Keratinocyte (primary cell): Measurements from ENCODE around the gene DHRS12. TPM values are rescaled to one million over a fixed set of nuclear protein-coding genes. Genes with fewer than 3 reads are reported as not detected.
A peak's percentile ranks its signal among the peaks of the same experiment; 100 is the strongest.

Experiments used
- DNase-seq: peaks from one replicate; pipeline ENCODE4 v3.0.0-alpha.2; 2011; ENCODE audit warnings: low read depth, missing footprints, low spot score
- FAIRE-seq: peaks from 2 replicates; lab custom pipeline; 2011; peaks lifted over from hg19 to GRCh38; lab: Jason Lieb, UNC
- H2AFZ ChIP-seq: 2 replicates; pipeline ENCODE4 v1.6.0; 2012; ENCODE audit warnings: low read length, control low read depth, inconsistent platforms; ENCODE audit not compliant: control insufficient read depth
- H3K27ac ChIP-seq: 2 replicates; pipeline ENCODE4 v1.5.1; 2011; ENCODE audit warnings: low read length; ENCODE audit not compliant: control insufficient read depth, insufficient read depth
- H3K27me3 ChIP-seq: 3 replicates; pipeline ENCODE4 v1.6.0; 2011; ENCODE audit warnings: low read length; ENCODE audit not compliant: control insufficient read depth, insufficient read depth; ENCODE audit errors: extremely low read depth
- H3K36me3 ChIP-seq, 2 experiments: 2 replicates in 1 of 2; 3 replicates in 1 of 2; pipeline ENCODE4 v1.5.1; 2011; ENCODE audit warnings: low read length in 2 of 2, mild to moderate bottlenecking in 1 of 2; ENCODE audit not compliant: control insufficient read depth in 2 of 2, insufficient read depth in 2 of 2; ENCODE audit errors: extremely low read depth in 1 of 2
- H3K4me1 ChIP-seq: 3 replicates; pipeline ENCODE4 v1.5.1; 2011; ENCODE audit warnings: low read length; ENCODE audit not compliant: control insufficient read depth, insufficient read depth; ENCODE audit errors: extremely low read depth
- H3K4me2 ChIP-seq: 3 replicates; pipeline ENCODE4 v1.6.0; 2011; ENCODE audit warnings: low read depth, low read length; ENCODE audit not compliant: control insufficient read depth, insufficient read depth; ENCODE audit errors: extremely low read depth
- H3K4me3 ChIP-seq, 3 experiments: fragments of 200-600 bp in 1 of 3; sonication (generic) in 1 of 3; 2 replicates in 2 of 3; 3 replicates in 1 of 3; pipeline ENCODE4 v1.5.1; 2011 to 2016; ENCODE audit warnings: low read length in 3 of 3, mild to moderate bottlenecking in 3 of 3, control low read depth in 2 of 3, inconsistent platforms in 1 of 3, low read depth in 1 of 3, mixed read lengths in 1 of 3, mixed run types in 1 of 3, moderate library complexity in 1 of 3; ENCODE audit not compliant: control insufficient read depth in 2 of 3, insufficient read depth in 2 of 3; ENCODE audit errors: extremely low read depth in 1 of 3
- H3K79me2 ChIP-seq: 2 replicates; pipeline ENCODE4 v1.6.0; 2012; ENCODE audit warnings: low read length; ENCODE audit not compliant: control insufficient read depth, insufficient read depth
- H3K9ac ChIP-seq: 3 replicates; pipeline ENCODE4 v1.6.0; 2011; ENCODE audit warnings: low read length; ENCODE audit not compliant: control insufficient read depth, insufficient read depth; ENCODE audit errors: extremely low read depth
- H3K9me1 ChIP-seq: 3 replicates; pipeline ENCODE4 v1.6.0; 2011; ENCODE audit warnings: low read length; ENCODE audit not compliant: control insufficient read depth, insufficient read depth; ENCODE audit errors: extremely low read depth
- H3K9me3 ChIP-seq: 2 replicates; pipeline ENCODE4 v1.5.1; 2012; ENCODE audit warnings: low read depth, low read length; ENCODE audit not compliant: control insufficient read depth
- H4K20me1 ChIP-seq: 3 replicates; pipeline ENCODE4 v1.6.0; 2011; ENCODE audit warnings: low read length; ENCODE audit not compliant: control insufficient read depth, insufficient read depth; ENCODE audit errors: extremely low read depth
- EZH2 ChIP-seq: IDR thresholded peaks from one replicate; pipeline ENCODE4 v1.6.1; 2012; ENCODE audit warnings: inconsistent platforms, mild to moderate bottlenecking, low read length, moderate library complexity
- dilution Hi-C: fragments of 300-500 bp; cut with MboI; formaldehyde crosslinking; loops from one replicate; pipeline ENCODE4 v1.7.0; 2020; ENCODE audit warnings: low sequenced_read_pairs; ENCODE audit not compliant: extremely low pct_ligation_motif_present
- polyA plus RNA-seq, 5 experiments: library from polyadenylated mRNA; depleted of rRNA in 3 of 5; stranded (reverse) in 3 of 5; stranded (forward) in 1 of 5; unstranded in 1 of 5; fragments of >200 nt; gene quantifications; 1 replicate in 1 of 5; 2 replicates in 3 of 5; 3 replicates in 1 of 5; pipeline versions ENCODE4 v1.2.1 to v1.2.3, GENCODE V29; 2011 to 2012; ENCODE audit warnings: missing spikeins in 2 of 5, low read depth in 1 of 5, low replicate concordance in 1 of 5
- TF ChIP-seq, protein P1 (sequence below), 3 experiments: IDR thresholded peaks in 1 of 3; conservative IDR thresholded peaks in 1 of 3; optimal IDR thresholded peaks in 1 of 3; 2 replicates in 2 of 3; 3 replicates in 1 of 3; pipeline versions ENCODE3 to v1.5.1; 2011; ENCODE audit warnings: low read length in 3 of 3, mild to moderate bottlenecking in 3 of 3, moderate library complexity in 2 of 3, control low read depth in 1 of 3, inconsistent platforms in 1 of 3; ENCODE audit not compliant: insufficient read depth in 2 of 3; ENCODE audit errors: extremely low read depth in 1 of 3

The DHRS12 gene
- polyA plus RNA-seq, 1 donor (not counting 4 experiments of a cell fraction or from before 2014, with no cell fraction given): 6.1 TPM

GRCh38 chr13:51727634-51728274 is 76.2 kb downstream of the DHRS12 start:
- dilution Hi-C loops: no loop called here
- no peak for TF ChIP-seq EZH2
- TF ChIP-seq, protein P1, sequence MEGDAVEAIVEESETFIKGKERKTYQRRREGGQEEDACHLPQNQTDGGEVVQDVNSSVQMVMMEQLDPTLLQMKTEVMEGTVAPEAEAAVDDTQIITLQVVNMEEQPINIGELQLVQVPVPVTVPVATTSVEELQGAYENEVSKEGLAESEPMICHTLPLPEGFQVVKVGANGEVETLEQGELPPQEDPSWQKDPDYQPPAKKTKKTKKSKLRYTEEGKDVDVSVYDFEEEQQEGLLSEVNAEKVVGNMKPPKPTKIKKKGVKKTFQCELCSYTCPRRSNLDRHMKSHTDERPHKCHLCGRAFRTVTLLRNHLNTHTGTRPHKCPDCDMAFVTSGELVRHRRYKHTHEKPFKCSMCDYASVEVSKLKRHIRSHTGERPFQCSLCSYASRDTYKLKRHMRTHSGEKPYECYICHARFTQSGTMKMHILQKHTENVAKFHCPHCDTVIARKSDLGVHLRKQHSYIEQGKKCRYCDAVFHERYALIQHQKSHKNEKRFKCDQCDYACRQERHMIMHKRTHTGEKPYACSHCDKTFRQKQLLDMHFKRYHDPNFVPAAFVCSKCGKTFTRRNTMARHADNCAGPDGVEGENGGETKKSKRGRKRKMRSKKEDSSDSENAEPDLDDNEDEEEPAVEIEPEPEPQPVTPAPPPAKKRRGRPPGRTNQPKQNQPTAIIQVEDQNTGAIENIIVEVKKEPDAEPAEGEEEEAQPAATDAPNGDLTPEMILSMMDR (optimal IDR thresholded peaks at IDR 0.05 in 1 of 3, IDR thresholded peaks at IDR 0.05 in 1 of 3, conservative IDR thresholded peaks at IDR 0.05 in 1 of 3; ENCODE audit: extremely low read depth in 1 of 3, insufficient read depth in 2 of 3, low read length in 3 of 3): no peak
- no peaks in the 10 kb centered on the region for H3K9me3 ChIP-seq
- peaks cover 5% of the 10 kb centered on the region for H3K9me1 ChIP-seq
- no peak overlapping the region for H3K9ac ChIP-seq
- peaks cover 6 to 40% of the 10 kb centered on the region in 2 experiments for H3K36me3 ChIP-seq
- H3K4me1 ChIP-seq: peaks cover 22% of the 10 kb centered on the region
- H3K27me3 ChIP-seq: no peaks in the 10 kb centered on the region
- H3K4me3 ChIP-seq: no peak overlapping the region
- H4K20me1 ChIP-seq: no peaks in the 10 kb centered on the region
- no peak overlapping the region for H2AFZ ChIP-seq
- peaks cover 8% of the 10 kb centered on the region for H3K79me2 ChIP-seq
- no peak overlapping the region for H3K27ac ChIP-seq
- H3K4me2 ChIP-seq: no peak overlapping the region
- no peak for DNase-seq
- FAIRE-seq: peak; percentile 36

DNA sequence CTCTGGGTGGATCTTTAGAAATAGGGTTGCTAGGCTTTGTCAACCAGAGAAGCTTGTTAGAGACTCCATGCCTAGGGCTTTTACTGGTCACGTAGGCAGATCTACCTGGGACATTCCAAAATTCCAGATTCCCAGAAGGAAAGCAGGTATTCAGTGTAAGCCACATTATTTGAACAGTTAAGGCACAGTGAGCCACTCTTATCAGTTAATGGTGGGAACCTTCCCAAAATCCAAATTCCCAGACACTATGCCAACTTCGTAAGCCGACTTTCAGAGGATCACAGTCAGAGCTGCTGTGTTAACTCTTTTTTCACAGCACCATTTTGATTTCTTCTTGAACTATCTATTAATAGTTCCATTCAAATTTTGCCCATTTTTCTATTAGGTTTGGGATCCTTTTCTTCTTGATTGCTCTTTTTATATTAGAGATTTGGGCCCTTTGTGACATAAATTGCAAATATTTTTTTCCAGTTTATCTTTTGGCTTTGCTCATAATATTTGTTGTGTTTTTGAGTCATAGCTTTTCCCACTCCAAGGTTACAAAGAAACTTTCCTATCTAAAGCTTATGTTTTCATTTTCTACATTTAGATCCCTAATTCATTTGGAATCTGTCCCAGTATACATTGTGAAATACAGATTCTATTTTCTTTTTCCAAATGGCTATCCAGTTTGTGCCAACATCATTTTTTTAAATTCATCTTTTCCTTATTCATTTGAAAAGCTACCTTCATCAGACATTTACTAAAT is 77.3 kb downstream of the DHRS12 start:
- FAIRE-seq (no peak), DNase-seq (no peak)
- no peak overlapping the region for H2AFZ ChIP-seq
- no peaks in the 10 kb centered on the region for H3K27me3 ChIP-seq
- no peak overlapping the region for H3K27ac ChIP-seq
- dilution Hi-C loops: no loop called here
- H3K4me1 ChIP-seq: peaks cover 22% of the 10 kb centered on the region
- H4K20me1 ChIP-seq: no peaks in the 10 kb centered on the region
- peaks cover 6% of the 10 kb centered on the region for H3K79me2 ChIP-seq
- no peaks in the 10 kb centered on the region for H3K9me3 ChIP-seq
- no peak overlapping the region for H3K4me2 ChIP-seq
- TF ChIP-seq, protein P1 (optimal IDR thresholded peaks at IDR 0.05 in 1 of 3, IDR thresholded peaks at IDR 0.05 in 1 of 3, conservative IDR thresholded peaks at IDR 0.05 in 1 of 3; ENCODE audit: extremely low read depth in 1 of 3, insufficient read depth in 2 of 3, low read length in 3 of 3): no peak
- TF ChIP-seq EZH2: no peak
- H3K9ac ChIP-seq: no peak overlapping the region
- H3K4me3 ChIP-seq: no peak overlapping the region
- peaks cover 6 to 41% of the 10 kb centered on the region in 2 experiments for H3K36me3 ChIP-seq
- peaks cover 5% of the 10 kb centered on the region for H3K9me1 ChIP-seq
